Measurements from ENCODE around the gene FILIP1L.

DNA sequence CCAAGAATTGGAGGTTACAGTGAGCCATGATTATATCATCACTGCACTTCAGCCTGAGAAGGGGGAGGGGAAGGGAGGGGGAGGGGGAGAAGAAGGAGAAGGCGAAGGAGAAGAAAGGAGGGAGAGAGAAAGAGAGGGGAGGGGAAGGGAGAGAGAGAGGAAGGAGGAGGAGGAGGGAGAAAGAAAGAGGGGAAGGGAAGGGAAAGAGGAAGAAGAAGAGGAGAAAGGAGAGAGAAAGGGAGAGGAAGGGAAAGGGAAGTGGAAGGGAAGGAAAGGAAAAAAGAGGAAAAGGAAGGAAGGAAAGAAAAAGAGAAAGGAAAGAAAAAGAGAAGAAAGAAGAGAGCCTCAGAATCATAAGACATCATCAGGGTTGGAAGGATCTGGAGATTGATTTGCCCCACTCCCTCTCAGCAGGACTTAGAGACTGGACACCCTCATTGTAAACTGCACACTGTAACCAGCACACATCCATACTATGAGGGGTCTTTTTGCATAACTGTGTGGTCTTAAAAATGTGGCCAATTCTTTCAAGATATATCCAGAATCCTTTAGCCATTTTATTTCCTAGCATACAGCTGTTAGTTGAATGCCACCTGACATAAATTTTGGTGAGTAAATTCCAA is 165.7 kb downstream of the FILIP1L start:
- TF ChIP-seq FOS (IDR thresholded peaks at IDR 0.05; ENCODE audit: low read depth, low read length) (no peak), MAFK (IDR thresholded peaks at IDR 0.05; ENCODE audit: low read depth, low read length) (no peak), POLR2A (IDR thresholded peaks at IDR 0.05; ENCODE audit: low read depth, low read length) (no peak), MXI1 (IDR thresholded peaks at IDR 0.05; ENCODE audit: borderline replicate concordance, low read depth, low read length) (no peak), RCOR1 (IDR thresholded peaks at IDR 0.05; ENCODE audit: insufficient replicate concordance, low read length) (no peak), RFX5 (IDR thresholded peaks at IDR 0.05; ENCODE audit: low read depth, low read length) (no peak), RAD21 (IDR thresholded peaks at IDR 0.05; ENCODE audit: low read length) (no peak), SMC3 (IDR thresholded peaks at IDR 0.05; ENCODE audit: low read depth, low read length) (no peak), NFE2L2 (IDR thresholded peaks at IDR 0.05; ENCODE audit: low read depth, low read length) (no peak), MAZ (IDR thresholded peaks at IDR 0.05; ENCODE audit: borderline replicate concordance, low read depth, low read length) (no peak), CHD1 (IDR thresholded peaks at IDR 0.05; ENCODE audit: low read depth, low read length) (no peak)
- TF ChIP-seq, protein P1, sequence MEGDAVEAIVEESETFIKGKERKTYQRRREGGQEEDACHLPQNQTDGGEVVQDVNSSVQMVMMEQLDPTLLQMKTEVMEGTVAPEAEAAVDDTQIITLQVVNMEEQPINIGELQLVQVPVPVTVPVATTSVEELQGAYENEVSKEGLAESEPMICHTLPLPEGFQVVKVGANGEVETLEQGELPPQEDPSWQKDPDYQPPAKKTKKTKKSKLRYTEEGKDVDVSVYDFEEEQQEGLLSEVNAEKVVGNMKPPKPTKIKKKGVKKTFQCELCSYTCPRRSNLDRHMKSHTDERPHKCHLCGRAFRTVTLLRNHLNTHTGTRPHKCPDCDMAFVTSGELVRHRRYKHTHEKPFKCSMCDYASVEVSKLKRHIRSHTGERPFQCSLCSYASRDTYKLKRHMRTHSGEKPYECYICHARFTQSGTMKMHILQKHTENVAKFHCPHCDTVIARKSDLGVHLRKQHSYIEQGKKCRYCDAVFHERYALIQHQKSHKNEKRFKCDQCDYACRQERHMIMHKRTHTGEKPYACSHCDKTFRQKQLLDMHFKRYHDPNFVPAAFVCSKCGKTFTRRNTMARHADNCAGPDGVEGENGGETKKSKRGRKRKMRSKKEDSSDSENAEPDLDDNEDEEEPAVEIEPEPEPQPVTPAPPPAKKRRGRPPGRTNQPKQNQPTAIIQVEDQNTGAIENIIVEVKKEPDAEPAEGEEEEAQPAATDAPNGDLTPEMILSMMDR (conservative IDR thresholded peaks at IDR 0.05; ENCODE audit: low read depth, low read length): no peak
- TF ChIP-seq, protein P2, sequence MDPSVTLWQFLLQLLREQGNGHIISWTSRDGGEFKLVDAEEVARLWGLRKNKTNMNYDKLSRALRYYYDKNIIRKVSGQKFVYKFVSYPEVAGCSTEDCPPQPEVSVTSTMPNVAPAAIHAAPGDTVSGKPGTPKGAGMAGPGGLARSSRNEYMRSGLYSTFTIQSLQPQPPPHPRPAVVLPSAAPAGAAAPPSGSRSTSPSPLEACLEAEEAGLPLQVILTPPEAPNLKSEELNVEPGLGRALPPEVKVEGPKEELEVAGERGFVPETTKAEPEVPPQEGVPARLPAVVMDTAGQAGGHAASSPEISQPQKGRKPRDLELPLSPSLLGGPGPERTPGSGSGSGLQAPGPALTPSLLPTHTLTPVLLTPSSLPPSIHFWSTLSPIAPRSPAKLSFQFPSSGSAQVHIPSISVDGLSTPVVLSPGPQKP (IDR thresholded peaks at IDR 0.05; ENCODE audit: borderline replicate concordance, low read depth, low read length): no peak
- TF ChIP-seq, protein P3, sequence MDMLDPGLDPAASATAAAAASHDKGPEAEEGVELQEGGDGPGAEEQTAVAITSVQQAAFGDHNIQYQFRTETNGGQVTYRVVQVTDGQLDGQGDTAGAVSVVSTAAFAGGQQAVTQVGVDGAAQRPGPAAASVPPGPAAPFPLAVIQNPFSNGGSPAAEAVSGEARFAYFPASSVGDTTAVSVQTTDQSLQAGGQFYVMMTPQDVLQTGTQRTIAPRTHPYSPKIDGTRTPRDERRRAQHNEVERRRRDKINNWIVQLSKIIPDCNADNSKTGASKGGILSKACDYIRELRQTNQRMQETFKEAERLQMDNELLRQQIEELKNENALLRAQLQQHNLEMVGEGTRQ (IDR thresholded peaks at IDR 0.05; ENCODE audit: low read depth, low read length): no peak

All from IMR-90 (cell line).